Neural cell (in vitro differentiated cells): ENCODE data around the gene GRM5. TPM values are rescaled to one million over a fixed set of nuclear protein-coding genes. Genes with fewer than 3 reads are reported as not detected.

ENCODE experiments used
- H2AFZ ChIP-seq: fragments of 200-600, 300-800 bp; sonication (generic), shearing (Covaris generic); 2 replicates; pipeline ENCODE4 v1.6.0; 2014; ENCODE audit warnings: low read depth, mild to moderate bottlenecking, antibody characterized with exemption, low read length, moderate library complexity
- H3F3A ChIP-seq: fragments of 200-600 bp; shearing (Covaris generic); 2 replicates; pipeline ENCODE4 v1.6.1; 2016; ENCODE audit warnings: mild to moderate bottlenecking, moderate library complexity, mixed read lengths, antibody characterized with exemption, low read length; ENCODE audit not compliant: insufficient read depth, poor library complexity, severe bottlenecking
- H3K27ac ChIP-seq: fragments of 200-600, 300-800 bp; sonication (generic), shearing (Covaris generic); 2 replicates; pipeline ENCODE4 v1.5.1; 2014; ENCODE audit warnings: mild to moderate bottlenecking, low read length, moderate library complexity
- H3K27me3 ChIP-seq: fragments of 300-800, 200-600 bp; sonication (generic), shearing (Covaris generic); 2 replicates; pipeline ENCODE4 v1.6.0; 2014; ENCODE audit warnings: mild to moderate bottlenecking, low read depth, low read length, moderate library complexity; ENCODE audit not compliant: insufficient read depth
- H3K36me3 ChIP-seq: fragments of 300-800, 200-600 bp; sonication (generic), shearing (Covaris generic); 2 replicates; pipeline ENCODE4 v1.5.1; 2014; ENCODE audit warnings: mild to moderate bottlenecking, antibody characterized with exemption, low read length, moderate library complexity; ENCODE audit not compliant: insufficient read depth
- H3K4me2 ChIP-seq: fragments of 300-800, 200-600 bp; sonication (generic), shearing (Covaris generic); 2 replicates; pipeline ENCODE4 v1.6.0; 2014; ENCODE audit warnings: mild to moderate bottlenecking, low read length
- H3K4me3 ChIP-seq: fragments of 300-800, 200-600 bp; sonication (generic), shearing (Covaris generic); 2 replicates; pipeline ENCODE4 v1.5.1; 2014; ENCODE audit warnings: mild to moderate bottlenecking, low read length, moderate library complexity
- H3K79me2 ChIP-seq: fragments of 200-600 bp; shearing (Covaris generic); replicated peaks from 2 replicates; pipeline ENCODE4 v1.6.0; 2014; ENCODE audit warnings: mild to moderate bottlenecking, low read length, moderate library complexity; ENCODE audit not compliant: insufficient read depth
- H3K9ac ChIP-seq: fragments of 300-800, 200-600 bp; sonication (generic), shearing (Covaris generic); 2 replicates; pipeline ENCODE4 v1.6.1; 2016; ENCODE audit warnings: mild to moderate bottlenecking, low read length, mixed read lengths
- H3K9me2 ChIP-seq: fragments of 200-600 bp; shearing (Covaris generic); 2 replicates; pipeline ENCODE4 v1.6.1; 2016; ENCODE audit warnings: mild to moderate bottlenecking, low read length, mixed read lengths; ENCODE audit not compliant: insufficient read depth
- H3K9me3 ChIP-seq: fragments of 200-600, 300-800 bp; sonication (generic), shearing (Covaris generic); 2 replicates; pipeline ENCODE4 v1.6.1; 2016; ENCODE audit warnings: mild to moderate bottlenecking, mixed run types, low read length, moderate library complexity, mixed read lengths
- H4K20me1 ChIP-seq: fragments of 200-600 bp; shearing (Covaris generic); 2 replicates; pipeline ENCODE4 v1.6.1; 2016; ENCODE audit warnings: mild to moderate bottlenecking, mixed run types; ENCODE audit not compliant: insufficient read depth
- EP300 ChIP-seq: fragments of 450-650 bp; conservative IDR thresholded peaks from 2 replicates; pipeline ENCODE4 v1.6.1; 2014; ENCODE audit warnings: antibody characterized with exemption, mild to moderate bottlenecking, moderate library complexity; ENCODE audit not compliant: poor library complexity, severe bottlenecking
- EZH2 ChIP-seq: fragments of 200-600, 300-800 bp; shearing (Covaris generic), sonication (generic); IDR thresholded peaks from 2 replicates; pipeline ENCODE4 v1.6.1; 2014; ENCODE audit warnings: antibody characterized with exemption, low read length, borderline replicate concordance, mild to moderate bottlenecking; ENCODE audit not compliant: insufficient read depth, poor library complexity, severe bottlenecking
- MXI1 ChIP-seq: fragments of 450-650 bp; conservative IDR thresholded peaks from 2 replicates; pipeline ENCODE4 v1.6.1; 2014; ENCODE audit warnings: antibody characterized with exemption, mild to moderate bottlenecking; ENCODE audit not compliant: poor library complexity, severe bottlenecking
- POLR2AphosphoS5 ChIP-seq: IDR thresholded peaks from 2 replicates; pipeline ENCODE4 v1.6.1; 2012
- RAD21 ChIP-seq: fragments of 450-650 bp; conservative IDR thresholded peaks from 2 replicates; pipeline ENCODE4 v1.6.1; 2014; ENCODE audit warnings: antibody characterized with exemption, mild to moderate bottlenecking, moderate library complexity
- SMC3 ChIP-seq: fragments of 450-650 bp; conservative IDR thresholded peaks from 2 replicates; pipeline ENCODE4 v1.6.1; 2014; ENCODE audit warnings: antibody characterized with exemption, mild to moderate bottlenecking, moderate library complexity; ENCODE audit not compliant: poor library complexity
- TAF1 ChIP-seq: IDR thresholded peaks from 2 replicates; pipeline ENCODE4 v1.6.1; 2012; ENCODE audit warnings: low read depth
- polyA plus RNA-seq: library from polyadenylated mRNA; depleted of rRNA; stranded (reverse); fragments of >200 nt; gene quantifications from 2 replicates; pipeline ENCODE4 v1.2.3, GENCODE V29; 2014
- TF ChIP-seq, protein P1 (sequence below): fragments of 450-650 bp; IDR thresholded peaks from 2 replicates; pipeline ENCODE4 v1.5.1; 2014; ENCODE audit warnings: antibody characterized with exemption, mild to moderate bottlenecking, moderate library complexity; ENCODE audit not compliant: poor library complexity, severe bottlenecking
- TF ChIP-seq, protein P2 (sequence below): IDR thresholded peaks from 2 replicates; pipeline ENCODE4 v1.6.1; 2012; ENCODE audit warnings: borderline replicate concordance

GRM5 gene
- polyA plus RNA-seq, 1 donor from 2014 or later, result 11.8 TPM

DNA sequence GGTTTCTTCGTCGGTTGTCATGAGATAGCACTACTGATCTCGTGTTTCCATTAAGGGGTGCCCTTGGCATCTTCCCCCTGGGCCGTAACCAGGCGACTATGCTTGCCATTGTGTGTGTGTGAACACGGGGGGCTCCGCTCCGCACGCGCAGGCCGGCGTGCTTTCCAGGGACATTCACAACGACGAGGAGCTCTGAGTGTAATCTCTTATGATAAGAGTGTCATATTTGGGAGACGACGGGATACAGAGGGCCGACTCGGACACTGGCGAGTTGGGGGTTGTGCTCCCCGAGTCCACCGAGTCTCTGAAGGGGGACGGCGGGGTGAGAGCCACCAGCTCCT is 557.4 kb downstream of the GRM5 start:
- TF ChIP-seq EP300, result no peak
- no peak for TF ChIP-seq POLR2AphosphoS5
- TF ChIP-seq TAF1, result no peak
- TF ChIP-seq, protein P1, sequence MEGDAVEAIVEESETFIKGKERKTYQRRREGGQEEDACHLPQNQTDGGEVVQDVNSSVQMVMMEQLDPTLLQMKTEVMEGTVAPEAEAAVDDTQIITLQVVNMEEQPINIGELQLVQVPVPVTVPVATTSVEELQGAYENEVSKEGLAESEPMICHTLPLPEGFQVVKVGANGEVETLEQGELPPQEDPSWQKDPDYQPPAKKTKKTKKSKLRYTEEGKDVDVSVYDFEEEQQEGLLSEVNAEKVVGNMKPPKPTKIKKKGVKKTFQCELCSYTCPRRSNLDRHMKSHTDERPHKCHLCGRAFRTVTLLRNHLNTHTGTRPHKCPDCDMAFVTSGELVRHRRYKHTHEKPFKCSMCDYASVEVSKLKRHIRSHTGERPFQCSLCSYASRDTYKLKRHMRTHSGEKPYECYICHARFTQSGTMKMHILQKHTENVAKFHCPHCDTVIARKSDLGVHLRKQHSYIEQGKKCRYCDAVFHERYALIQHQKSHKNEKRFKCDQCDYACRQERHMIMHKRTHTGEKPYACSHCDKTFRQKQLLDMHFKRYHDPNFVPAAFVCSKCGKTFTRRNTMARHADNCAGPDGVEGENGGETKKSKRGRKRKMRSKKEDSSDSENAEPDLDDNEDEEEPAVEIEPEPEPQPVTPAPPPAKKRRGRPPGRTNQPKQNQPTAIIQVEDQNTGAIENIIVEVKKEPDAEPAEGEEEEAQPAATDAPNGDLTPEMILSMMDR, result no peak
- TF ChIP-seq, protein P2, sequence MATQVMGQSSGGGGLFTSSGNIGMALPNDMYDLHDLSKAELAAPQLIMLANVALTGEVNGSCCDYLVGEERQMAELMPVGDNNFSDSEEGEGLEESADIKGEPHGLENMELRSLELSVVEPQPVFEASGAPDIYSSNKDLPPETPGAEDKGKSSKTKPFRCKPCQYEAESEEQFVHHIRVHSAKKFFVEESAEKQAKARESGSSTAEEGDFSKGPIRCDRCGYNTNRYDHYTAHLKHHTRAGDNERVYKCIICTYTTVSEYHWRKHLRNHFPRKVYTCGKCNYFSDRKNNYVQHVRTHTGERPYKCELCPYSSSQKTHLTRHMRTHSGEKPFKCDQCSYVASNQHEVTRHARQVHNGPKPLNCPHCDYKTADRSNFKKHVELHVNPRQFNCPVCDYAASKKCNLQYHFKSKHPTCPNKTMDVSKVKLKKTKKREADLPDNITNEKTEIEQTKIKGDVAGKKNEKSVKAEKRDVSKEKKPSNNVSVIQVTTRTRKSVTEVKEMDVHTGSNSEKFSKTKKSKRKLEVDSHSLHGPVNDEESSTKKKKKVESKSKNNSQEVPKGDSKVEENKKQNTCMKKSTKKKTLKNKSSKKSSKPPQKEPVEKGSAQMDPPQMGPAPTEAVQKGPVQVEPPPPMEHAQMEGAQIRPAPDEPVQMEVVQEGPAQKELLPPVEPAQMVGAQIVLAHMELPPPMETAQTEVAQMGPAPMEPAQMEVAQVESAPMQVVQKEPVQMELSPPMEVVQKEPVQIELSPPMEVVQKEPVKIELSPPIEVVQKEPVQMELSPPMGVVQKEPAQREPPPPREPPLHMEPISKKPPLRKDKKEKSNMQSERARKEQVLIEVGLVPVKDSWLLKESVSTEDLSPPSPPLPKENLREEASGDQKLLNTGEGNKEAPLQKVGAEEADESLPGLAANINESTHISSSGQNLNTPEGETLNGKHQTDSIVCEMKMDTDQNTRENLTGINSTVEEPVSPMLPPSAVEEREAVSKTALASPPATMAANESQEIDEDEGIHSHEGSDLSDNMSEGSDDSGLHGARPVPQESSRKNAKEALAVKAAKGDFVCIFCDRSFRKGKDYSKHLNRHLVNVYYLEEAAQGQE, result no peak
- TF ChIP-seq RAD21, result no peak
- Histone ChIP-seq H3K79me2 (no peaks in the 10 kb centered on the region), H3K9ac (no peak overlapping the region), H3K27ac (no peak overlapping the region), H4K20me1 (no peaks in the 10 kb centered on the region), H3K4me2 (no peak overlapping the region), H3K4me3 (no peak overlapping the region), H2AFZ (no peak overlapping the region), H3K27me3 (peaks cover 26% of the 10 kb centered on the region), H3F3A (no peaks in the 10 kb centered on the region), H3K36me3 (no peaks in the 10 kb centered on the region), H3K9me2 (no peaks in the 10 kb centered on the region), H3K9me3 (no peaks in the 10 kb centered on the region)

DNA sequence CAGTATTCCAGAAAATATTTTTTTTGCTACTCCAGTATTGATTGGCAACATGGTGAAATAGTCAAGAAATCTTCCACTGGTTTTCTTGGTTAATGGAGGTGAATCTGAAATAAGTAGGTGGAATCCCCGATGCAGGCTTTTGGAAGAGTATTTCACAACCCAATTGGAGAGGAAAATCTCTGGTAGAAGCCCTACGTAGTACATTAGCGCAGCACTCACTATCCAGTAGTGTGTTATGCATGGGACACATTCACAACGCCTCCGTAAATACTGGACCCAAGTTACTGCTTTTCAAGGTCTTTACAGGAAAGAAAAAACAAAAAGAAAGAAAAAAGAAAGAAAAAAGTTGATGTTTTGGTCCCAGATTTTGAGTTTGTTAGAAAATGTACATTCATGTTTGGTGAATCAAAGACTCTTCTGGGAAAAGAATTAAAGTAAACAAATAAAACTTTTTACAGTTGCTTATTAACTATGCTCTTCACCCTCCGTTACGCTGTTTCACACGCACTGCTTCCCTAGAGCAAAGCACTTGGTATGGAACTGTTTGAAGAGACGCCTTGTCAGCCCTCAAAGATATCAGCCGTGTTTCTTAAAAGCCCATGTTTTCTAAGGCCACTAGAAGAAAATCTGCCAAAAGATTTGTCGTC is 557.9 kb downstream of the GRM5 start:
- H2AFZ ChIP-seq, result no peak overlapping the region

More for the DNA sequence above, 557.9 kb downstream of the GRM5 start:
- no peak overlapping the region for H3K4me3 ChIP-seq
- no peak overlapping the region for H3K27ac ChIP-seq
- H3K79me2 ChIP-seq, result no peaks in the 10 kb centered on the region
- no peak overlapping the region for H3K9ac ChIP-seq
- TF ChIP-seq RAD21 (no peak), SMC3 (no peak), POLR2AphosphoS5 (no peak), EP300 (no peak), TAF1 (no peak), EZH2 (no peak), MXI1 (no peak)
- TF ChIP-seq, protein P2, result no peak
- TF ChIP-seq, protein P1, result no peak
- H3K36me3 ChIP-seq, result no peaks in the 10 kb centered on the region
- no peaks in the 10 kb centered on the region for H3K9me3 ChIP-seq
- no peak overlapping the region for H3K4me2 ChIP-seq
- no peaks in the 10 kb centered on the region for H3F3A ChIP-seq
- H4K20me1 ChIP-seq, result no peaks in the 10 kb centered on the region
- peaks cover 26% of the 10 kb centered on the region for H3K27me3 ChIP-seq
- H3K9me2 ChIP-seq, result no peaks in the 10 kb centered on the region
